GM12878 (cell line): ENCODE results near the gene MSTN. TPM values are rescaled to one million over a fixed set of nuclear protein-coding genes. Genes with fewer than 3 reads are reported as not detected.

Experiments
- ATAC-seq: fragments of 200-7000 bp; cut with Tn5 transposase; 3 replicates; pipeline ENCODE4 v1.9.1; 2020; ENCODE audit warnings: mild to moderate bottlenecking, moderate library complexity
- BruUV-seq: library from RNA; stranded (reverse); fragments of 400-500 nt; replicated peaks from 2 replicates; lab custom pipeline; 2021; lab: Mats Ljungman, UMichigan
- CTCF ChIA-PET: fragments of 300-600 bp; sonication (Branson Sonifier 250); formaldehyde crosslinking; extraction: SDS; loops from one replicate; lab custom pipeline; 2021; ENCODE audit warnings: inconsistent platforms; lab: Yijun Ruan, JAX
- POLR2A ChIA-PET: fragments of 350-600 bp; formaldehyde crosslinking; extraction: SDS; loops from one replicate; lab custom pipeline; 2021; ENCODE audit warnings: inconsistent platforms; lab: Charles Lee
- RAD21 ChIA-PET: fragments of 300-600 bp; sonication (Branson Sonifier 250); formaldehyde crosslinking; loops from one replicate; lab custom pipeline; 2023; ENCODE audit warnings: antibody characterized with exemption; ENCODE audit not compliant: unreplicated experiment; lab: Charles Lee
- SMC1A ChIA-PET: fragments of 300-600 bp; sonication (Branson Sonifier 250); formaldehyde crosslinking; loops from one replicate; lab custom pipeline; 2023; ENCODE audit not compliant: unreplicated experiment, uncharacterized antibody; lab: Charles Lee
- DNase-seq: peaks from one replicate; pipeline ENCODE4 v3.0.0-alpha.2; 2011; ENCODE audit warnings: low read depth, low spot score
- FAIRE-seq: peaks from 3 replicates; lab custom pipeline; 2011; peaks lifted over from hg19 to GRCh38; lab: Jason Lieb, UNC
- H2AFZ ChIP-seq: 2 replicates; pipeline ENCODE4 v1.6.0; 2011; ENCODE audit warnings: low read depth, low read length, control low read depth; ENCODE audit not compliant: control insufficient read depth
- H3K27ac ChIP-seq: 2 replicates; pipeline ENCODE4 v1.5.1; 2011; ENCODE audit warnings: control low read depth; ENCODE audit not compliant: control insufficient read depth, insufficient read depth
- H3K27me3 ChIP-seq, 2 experiments: replicated peaks in 1 of 2; 2 replicates each; pipeline versions ENCODE4 v1.6.0 to v1.6.1; 2011; ENCODE audit warnings: low read length in 1 of 2; ENCODE audit not compliant: control insufficient read depth in 2 of 2, insufficient read depth in 2 of 2
- H3K36me3 ChIP-seq, 2 experiments: 2 replicates each; pipeline ENCODE4 v1.5.1; 2011; ENCODE audit warnings: low read length in 1 of 2; ENCODE audit not compliant: control insufficient read depth in 2 of 2, insufficient read depth in 2 of 2
- H3K4me1 ChIP-seq: 2 replicates; pipeline ENCODE4 v1.6.1; 2011; ENCODE audit warnings: mild to moderate bottlenecking, low read length, moderate library complexity, mixed read lengths; ENCODE audit not compliant: control insufficient read depth, insufficient read depth
- H3K4me2 ChIP-seq: 2 replicates; pipeline ENCODE4 v1.6.0; 2011; ENCODE audit warnings: control low read depth; ENCODE audit not compliant: control insufficient read depth, insufficient read depth
- H3K4me3 ChIP-seq: fragments of 200-600 bp; sonication (generic); 2 replicates; pipeline ENCODE4 v1.5.1; 2016
- H3K79me2 ChIP-seq: 2 replicates; pipeline ENCODE4 v1.6.0; 2011; ENCODE audit warnings: low read length; ENCODE audit not compliant: control insufficient read depth, insufficient read depth
- H3K9ac ChIP-seq: 2 replicates; pipeline ENCODE4 v1.8.0; 2011; ENCODE audit warnings: low read length, control low read depth, mixed read lengths; ENCODE audit not compliant: control insufficient read depth, insufficient read depth
- H3K9me3 ChIP-seq: replicated peaks from 3 replicates; pipeline ENCODE4 v1.5.1; 2011; ENCODE audit warnings: mild to moderate bottlenecking, low read length; ENCODE audit not compliant: control insufficient read depth, insufficient read depth
- H4K20me1 ChIP-seq: 2 replicates; pipeline ENCODE4 v1.6.0; 2011; ENCODE audit not compliant: control insufficient read depth, insufficient read depth
- HDAC6 ChIP-seq: fragments of 200-600 bp; sonication (generic); IDR thresholded peaks from one replicate; pipeline ENCODE4 v1.8.0; 2017; ENCODE audit warnings: antibody characterized with exemption; ENCODE audit not compliant: unreplicated experiment
- SRF ChIP-seq, 2 experiments: IDR thresholded peaks; 2 replicates each; pipeline ENCODE4 v1.6.1; 2011; ENCODE audit warnings: low read depth in 2 of 2, low read length in 2 of 2, mild to moderate bottlenecking in 1 of 2, moderate library complexity in 1 of 2
- ZNF384 ChIP-seq: IDR thresholded peaks from 2 replicates; pipeline ENCODE4 v1.6.1; 2012; ENCODE audit warnings: low read depth, mild to moderate bottlenecking, low read length, improper control_type of control experiment, borderline replicate concordance
- in situ Hi-C: fragments of 300-500 bp; cut with MboI; formaldehyde crosslinking; loops from 9 replicates; pipeline ENCODE4 v1.14.3; 2018; ENCODE audit warnings: mixed read lengths
- intact Hi-C: fragments of 100-400 bp; cut with micrococcal nuclease; formaldehyde crosslinking; loops from one replicate; pipeline ENCODE4 v1.14.2; 2022; ENCODE audit not compliant: unreplicated experiment
- polyA plus RNA-seq, 11 experiments: library from polyadenylated mRNA; depleted of rRNA in 4 of 11; unstranded in 6 of 11; stranded (reverse) in 5 of 11; fragments of >200 nt; fragmentation: Nextera tagmentation in 4 of 11; fragmentation: Illumina TruSeq in 1 of 11; extraction: Ambion mirVana in 4 of 11; extraction: Trizol in 1 of 11; gene quantifications; 1 replicate in 1 of 11; 2 replicates in 10 of 11; pipeline versions ENCODE4 v1.2.1 to v1.2.3, GENCODE V29; 2011 to 2016; ENCODE audit warnings: inconsistent platforms in 2 of 11, missing spikeins in 2 of 11, low read depth in 1 of 11
- total RNA-seq, 4 experiments: library from RNA; depleted of rRNA in 3 of 4; stranded (reverse); fragments of >200 nt in 3 of 4; fragmentation: Illumina TruSeq in 1 of 4; extraction: Trizol in 1 of 4; gene quantifications; 2 replicates each; pipeline versions ENCODE4 v1.2.1 to v1.2.3, GENCODE V29; 2013 to 2021
- TF ChIP-seq, protein P1 (sequence below): IDR thresholded peaks from 2 replicates; pipeline ENCODE4 v1.6.1; 2011; ENCODE audit warnings: mild to moderate bottlenecking, low read depth, low read length, moderate library complexity; ENCODE audit not compliant: insufficient replicate concordance

The MSTN gene
- total and polyA plus RNA-seq, 10 of the 15 experiments (the other 5 are each of a cell fraction or from before 2014, with no cell fraction given), result 0.04 to 0.33 (median 0.10) TPM; not detected in 7

DNA sequence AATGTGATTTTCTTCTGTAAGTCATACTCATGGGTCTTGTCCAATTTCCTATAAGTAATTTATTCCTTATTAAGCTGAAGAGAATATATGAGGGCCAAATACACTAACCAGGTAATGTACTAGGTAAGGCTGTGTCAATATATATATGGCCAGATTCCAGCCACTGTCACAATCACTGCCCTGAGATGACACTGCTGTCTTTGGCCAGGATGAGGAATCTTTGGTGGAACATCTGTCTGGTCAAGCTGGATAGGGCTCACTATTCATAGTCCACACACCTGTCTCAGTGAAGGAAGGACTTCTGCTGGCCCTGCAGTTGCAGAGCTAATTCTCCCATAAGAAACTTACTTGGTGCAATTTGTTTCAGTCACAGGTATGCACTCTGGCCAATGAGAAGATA lies 11.3 kb downstream of the MSTN start:
- in situ Hi-C loops (no loop called here), intact Hi-C loops (no loop called here)
- FAIRE-seq, result no peak
- no peak for ATAC-seq
- ChIA-PET POLR2A (no interaction called here), SMC1A (interaction anchor here (0.9 to 1.4 kb wide), 3 partner anchors 9 to 384 kb away, joined by 3 to 4 read pairs (median 3); no protein-coding TSS in a partner anchor), CTCF (interaction anchor here (0.8 kb wide), 1 partner anchor 14 kb away, joined by 3 read pairs; no protein-coding TSS in a partner anchor), RAD21 (no interaction called here)
- 0 out of 2 replicates have a peak overlapping the region, but pooled peaks have one; percentile 12 for H2AFZ ChIP-seq
- no peaks in the 10 kb centered on the region for H3K36me3 ChIP-seq
- H3K9ac ChIP-seq, result no peak overlapping the region
- TF ChIP-seq ZNF384, result no peak
- TF ChIP-seq, protein P1, sequence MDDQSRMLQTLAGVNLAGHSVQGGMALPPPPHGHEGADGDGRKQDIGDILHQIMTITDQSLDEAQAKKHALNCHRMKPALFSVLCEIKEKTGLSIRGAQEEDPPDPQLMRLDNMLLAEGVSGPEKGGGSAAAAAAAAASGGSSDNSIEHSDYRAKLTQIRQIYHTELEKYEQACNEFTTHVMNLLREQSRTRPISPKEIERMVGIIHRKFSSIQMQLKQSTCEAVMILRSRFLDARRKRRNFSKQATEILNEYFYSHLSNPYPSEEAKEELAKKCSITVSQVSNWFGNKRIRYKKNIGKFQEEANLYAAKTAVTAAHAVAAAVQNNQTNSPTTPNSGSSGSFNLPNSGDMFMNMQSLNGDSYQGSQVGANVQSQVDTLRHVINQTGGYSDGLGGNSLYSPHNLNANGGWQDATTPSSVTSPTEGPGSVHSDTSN, result no peak
- no peaks in the 10 kb centered on the region for H3K79me2 ChIP-seq
- H3K27ac ChIP-seq, result no peak overlapping the region
- no peak overlapping the region for H3K4me2 ChIP-seq
- H3K9me3 ChIP-seq, result no peaks in the 10 kb centered on the region
- no TSS peak for BruUV-seq
- H4K20me1 ChIP-seq, result no peaks in the 10 kb centered on the region
- H3K27me3 ChIP-seq, result no peaks in the 10 kb centered on the region
- DNase-seq, result no peak
- H3K4me3 ChIP-seq, result no peak overlapping the region
- no peaks in the 10 kb centered on the region for H3K4me1 ChIP-seq

DNA sequence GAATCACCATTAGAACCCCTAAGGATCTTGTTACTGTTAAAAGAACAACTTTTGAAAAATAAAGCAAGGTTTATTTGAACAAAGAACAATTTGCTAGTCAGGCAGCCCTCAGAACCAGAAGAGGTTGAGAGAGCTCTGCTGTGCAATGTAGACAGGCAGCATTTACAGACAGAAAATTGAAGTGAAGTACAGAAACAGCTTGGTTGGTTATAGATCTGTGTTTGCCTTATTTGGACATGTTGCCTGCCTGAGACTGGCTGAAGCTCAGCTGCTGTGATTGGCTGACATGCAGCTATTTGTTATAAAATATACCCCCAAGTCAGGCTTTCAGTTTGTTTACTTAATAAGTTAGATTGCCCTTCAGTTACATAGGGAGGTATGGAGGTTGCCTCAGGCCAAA lies 12.5 kb downstream of the MSTN start:
- no peak for DNase-seq
- Histone ChIP-seq H3K4me1 (no peaks in the 10 kb centered on the region), H3K4me2 (no peak overlapping the region), H4K20me1 (no peaks in the 10 kb centered on the region), H3K4me3 (no peak overlapping the region), H3K36me3 (no peaks in the 10 kb centered on the region), H3K27me3 (no peaks in the 10 kb centered on the region), H3K9ac (no peak overlapping the region), H3K9me3 (no peaks in the 10 kb centered on the region), H2AFZ (no peak overlapping the region), H3K27ac (no peak overlapping the region), H3K79me2 (no peaks in the 10 kb centered on the region)
- in situ Hi-C loops, result no loop called here
- SMC1A ChIA-PET, result interaction anchor here (0.8 to 1.5 kb wide), 4 partner anchors 8 to 25 kb away, joined by 3 to 5 read pairs (median 4); no protein-coding TSS in a partner anchor
- POLR2A ChIA-PET, result no interaction called here
- RAD21 ChIA-PET, result interaction anchor here (0.6 kb wide), 1 partner anchor 11 kb away, joined by 3 read pairs; no protein-coding TSS in a partner anchor
- no TSS peak for BruUV-seq
- CTCF ChIA-PET, result interaction anchor here (0.5 to 1.1 kb wide), 4 partner anchors 39 to 299 kb away, joined by 3 to 4 read pairs (median 4); no protein-coding TSS in a partner anchor
- intact Hi-C loops, result no loop called here
- TF ChIP-seq HDAC6 (no peak), SRF (IDR thresholded peaks at IDR 0.05; ENCODE audit: low read depth in 2 of 2, low read length in 2 of 2) (peak; percentile 43 to 79)
- ATAC-seq, result peak; percentile 67
- no peak for FAIRE-seq
